GM23338 (cell line): ENCODE measurements around the gene GJD2. TPM values are rescaled to one million over a fixed set of nuclear protein-coding genes. Genes with fewer than 3 reads are reported as not detected.

ENCODE experiments used
- ATAC-seq: fragments of 200-7000 bp; cut with Tn5 transposase; 3 replicates; pipeline ENCODE4 v1.9.1; 2020
- DNase-seq: peaks from one replicate; pipeline ENCODE4 v3.0.0-alpha.2; 2015; ENCODE audit warnings: low spot score
- H2AFZ ChIP-seq: fragments of 200-600 bp; sonication (generic); 2 replicates; pipeline ENCODE4 v1.8.0; 2016; ENCODE audit warnings: antibody characterized with exemption, mild to moderate bottlenecking, moderate library complexity
- H3F3A ChIP-seq: fragments of 200-600 bp; sonication (generic); replicated peaks from 2 replicates; pipeline ENCODE4 v1.8.0; 2017; ENCODE audit warnings: antibody characterized with exemption, mixed run types, low read depth
- H3K27ac ChIP-seq: fragments of 200-600 bp; sonication (generic); 2 replicates; pipeline ENCODE4 v1.6.1; 2016; ENCODE audit warnings: low read depth
- H3K27me3 ChIP-seq: fragments of 200-600 bp; sonication (generic); 2 replicates; pipeline ENCODE4 v1.8.0; 2016; ENCODE audit warnings: mild to moderate bottlenecking, mixed run types, moderate library complexity; ENCODE audit not compliant: insufficient read depth
- H3K36me3 ChIP-seq: fragments of 200-600 bp; sonication (generic); 2 replicates; pipeline ENCODE4 v1.8.0; 2016; ENCODE audit warnings: mild to moderate bottlenecking; ENCODE audit not compliant: insufficient read depth
- H3K4me1 ChIP-seq: fragments of 200-600 bp; sonication (generic); 2 replicates; pipeline ENCODE4 v1.8.0; 2016; ENCODE audit warnings: mild to moderate bottlenecking, moderate library complexity; ENCODE audit not compliant: insufficient read depth
- H3K4me2 ChIP-seq: fragments of 200-600 bp; sonication (generic); 2 replicates; pipeline ENCODE4 v1.7.1; 2017; ENCODE audit warnings: mixed run types
- H3K4me3 ChIP-seq: fragments of 200-600 bp; sonication (generic); 2 replicates; pipeline ENCODE4 v1.6.1; 2016; ENCODE audit warnings: mixed run types
- H3K79me2 ChIP-seq: fragments of 200-600 bp; sonication (generic); replicated peaks from 2 replicates; pipeline ENCODE4 v1.8.0; 2017; ENCODE audit warnings: mild to moderate bottlenecking; ENCODE audit not compliant: insufficient read depth
- H3K9me2 ChIP-seq: fragments of 200-600 bp; sonication (generic); 2 replicates; pipeline ENCODE4 v1.8.0; 2017; ENCODE audit not compliant: insufficient read depth
- H4K20me1 ChIP-seq: fragments of 200-600 bp; sonication (generic); replicated peaks from 2 replicates; pipeline ENCODE4 v1.8.0; 2017; ENCODE audit warnings: mild to moderate bottlenecking; ENCODE audit not compliant: insufficient read depth
- H3K27ac Mint-ChIP-seq: 2 replicates; pipeline ENCODE4 v1.8.0; 2020; ENCODE audit warnings: inconsistent platforms, mild to moderate bottlenecking, moderate library complexity, mixed read lengths
- H3K27me3 Mint-ChIP-seq: 3 replicates; pipeline ENCODE4 v1.8.0; 2022; ENCODE audit warnings: low read depth, mild to moderate bottlenecking, moderate library complexity, mixed read lengths, inconsistent platforms; ENCODE audit not compliant: insufficient read depth, poor library complexity
- H3K36me3 Mint-ChIP-seq: 3 replicates; pipeline ENCODE4 v1.8.0; 2021; ENCODE audit warnings: low read depth, mild to moderate bottlenecking, inconsistent platforms, moderate library complexity, mixed read lengths
- H3K4me1 Mint-ChIP-seq: 3 replicates; pipeline ENCODE4 v1.8.0; 2020; ENCODE audit warnings: mild to moderate bottlenecking, inconsistent platforms, mixed read lengths
- H3K4me3 Mint-ChIP-seq: 3 replicates; pipeline ENCODE4 v1.8.0; 2021; ENCODE audit warnings: moderate library complexity, mild to moderate bottlenecking, inconsistent platforms, mixed read lengths
- H3K9me3 Mint-ChIP-seq: 3 replicates; pipeline ENCODE4 v1.8.0; 2020; ENCODE audit warnings: moderate library complexity, mild to moderate bottlenecking, inconsistent platforms, mixed read lengths
- CREB1 ChIP-seq: fragments of 250-450 bp; sonication (Bioruptor Pico); IDR thresholded peaks from 2 replicates; pipeline ENCODE4 v1.5.0; 2020; ENCODE audit warnings: low read depth, mild to moderate bottlenecking, moderate library complexity
- CTCF ChIP-seq, 2 experiments: fragments of 200-600 bp in 1 of 2; sonication (generic) in 1 of 2; conservative IDR thresholded peaks; 2 replicates each; pipeline versions ENCODE4 v1.5.1 to v1.6.1; 2016 to 2017; ENCODE audit warnings: antibody characterized with exemption in 2 of 2, low read depth in 2 of 2, mild to moderate bottlenecking in 2 of 2, moderate library complexity in 1 of 2
- ETS1 ChIP-seq: IDR thresholded peaks from 2 replicates; pipeline ENCODE4 v1.6.1; 2016; ENCODE audit warnings: antibody characterized with exemption
- EZH2 ChIP-seq: fragments of 200-600 bp; sonication (generic); IDR thresholded peaks from one replicate; pipeline ENCODE4 v1.8.0; 2017; ENCODE audit warnings: antibody characterized with exemption, mild to moderate bottlenecking, low read depth; ENCODE audit not compliant: unreplicated experiment
- EZH2phosphoT487 ChIP-seq: fragments of 200-600 bp; sonication (generic); IDR thresholded peaks from one replicate; pipeline ENCODE4 v1.8.1; 2018; ENCODE audit warnings: antibody characterized with exemption; ENCODE audit not compliant: unreplicated experiment
- NANOG ChIP-seq: IDR thresholded peaks from 2 replicates; pipeline ENCODE4 v1.6.1; 2016; ENCODE audit warnings: antibody characterized with exemption, borderline replicate concordance
- POLR2AphosphoS5 ChIP-seq: IDR thresholded peaks from 2 replicates; pipeline ENCODE4 v1.6.1; 2016; ENCODE audit warnings: antibody characterized with exemption, low read depth
- STAT1 ChIP-seq: IDR thresholded peaks from one replicate; pipeline ENCODE4 v1.6.1; 2016; ENCODE audit warnings: antibody characterized with exemption; ENCODE audit not compliant: unreplicated experiment
- ZNF114 ChIP-seq: fragments of 250-450 bp; sonication (Bioruptor Pico); IDR thresholded peaks from 2 replicates; pipeline ENCODE4 v1.5.0; 2020; ENCODE audit warnings: mild to moderate bottlenecking, moderate library complexity
- ZNF331 ChIP-seq: fragments of 250-450 bp; sonication (Bioruptor Pico); IDR thresholded peaks from 2 replicates; pipeline ENCODE4 v1.5.0; 2020; ENCODE audit warnings: low read depth, mild to moderate bottlenecking, moderate library complexity
- polyA plus RNA-seq: library from polyadenylated mRNA; unstranded; fragments of >200 nt; fragmentation: Nextera tagmentation; extraction: Ambion mirVana; gene quantifications from 2 replicates; pipeline ENCODE4 v1.2.1, GENCODE V29; 2016
- total RNA-seq: library from RNA; depleted of rRNA; stranded (reverse); fragments of >200 nt; shearing (Covaris generic); gene quantifications from 2 replicates; pipeline ENCODE4 v1.2.3, GENCODE V29; 2014

Gene GJD2
- total and polyA plus RNA-seq, 2 experiments from 2014 or later: 0.29 to 0.63 TPM

DNA sequence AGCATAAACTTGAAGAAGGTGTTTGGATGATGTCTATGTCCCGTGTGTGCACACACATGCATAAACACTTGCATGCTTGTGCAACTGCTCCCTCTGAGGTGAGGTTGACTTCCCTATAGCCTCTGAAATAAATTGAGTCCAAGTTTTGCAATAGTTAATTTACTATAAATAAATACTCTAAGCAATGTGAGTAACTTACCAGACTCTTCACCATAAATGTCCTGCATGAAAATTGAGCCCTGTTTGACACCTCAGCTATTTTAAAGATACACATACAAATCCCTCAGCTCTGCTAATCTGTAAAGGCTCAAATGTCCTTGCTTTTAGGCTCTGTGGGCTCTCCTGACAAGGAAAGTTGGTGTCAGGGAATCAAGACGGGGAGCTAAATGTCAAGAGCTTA lies 37.1 kb downstream of the GJD2 start:
- DNase-seq: no peak
- Mint-ChIP-seq H3K9me3 (no peaks in the 10 kb centered on the region), H3K4me1 (peaks cover 10% of the 10 kb centered on the region), H3K36me3 (no peaks in the 10 kb centered on the region), H3K27ac (no peak overlapping the region), H3K4me3 (no peak overlapping the region), H3K27me3 (peaks cover 2% of the 10 kb centered on the region)
- Histone ChIP-seq H3K4me3 (no peak overlapping the region), H2AFZ (no peak overlapping the region), H3K27ac (no peak overlapping the region), H3K9me2 (no peaks in the 10 kb centered on the region), H3K79me2 (no peaks in the 10 kb centered on the region), H4K20me1 (no peaks in the 10 kb centered on the region), H3K27me3 (no peaks in the 10 kb centered on the region), H3K4me2 (no peak overlapping the region), H3K36me3 (no peaks in the 10 kb centered on the region), H3F3A (no peaks in the 10 kb centered on the region), H3K4me1 (peaks cover 11% of the 10 kb centered on the region)
- TF ChIP-seq NANOG (no peak), STAT1 (no peak), CTCF (conservative IDR thresholded peaks at IDR 0.05; ENCODE audit: low read depth in 2 of 2) (no peak), EZH2 (no peak), ETS1 (no peak), ZNF331 (CRISPR knock-in tag) (no peak), CREB1 (CRISPR knock-in tag) (no peak), ZNF114 (CRISPR knock-in tag) (no peak), POLR2AphosphoS5 (no peak)
- ATAC-seq: no peak

GRCh38 chr15:34716111-34716510 lies 38.7 kb downstream of the GJD2 start:
- H4K20me1 ChIP-seq: no peaks in the 10 kb centered on the region
- ATAC-seq: no peak
- Mint-ChIP-seq H3K4me1 (no peaks in the 10 kb centered on the region), H3K4me3 (no peak overlapping the region), H3K27me3 (peaks cover 2% of the 10 kb centered on the region), H3K9me3 (no peaks in the 10 kb centered on the region), H3K36me3 (no peaks in the 10 kb centered on the region), H3K27ac (no peak overlapping the region)
- no peaks in the 10 kb centered on the region for H3F3A ChIP-seq
- H2AFZ ChIP-seq: peak overlapping the region; percentile 28; the same call in 1 of the 2 replicates
- no peak for TF ChIP-seq NANOG
- no peak for TF ChIP-seq POLR2AphosphoS5
- no peak for TF ChIP-seq STAT1
- no peak for TF ChIP-seq ZNF114 (CRISPR knock-in tag)
- TF ChIP-seq EZH2phosphoT487: no peak
- TF ChIP-seq CTCF (conservative IDR thresholded peaks at IDR 0.05; ENCODE audit: low read depth in 2 of 2): no peak
- no peaks in the 10 kb centered on the region for H3K36me3 ChIP-seq
- no peaks in the 10 kb centered on the region for H3K27me3 ChIP-seq
- DNase-seq: no peak
- H3K79me2 ChIP-seq: no peaks in the 10 kb centered on the region
- H3K4me2 ChIP-seq: no peak overlapping the region
- no peak overlapping the region for H3K27ac ChIP-seq
- no peak overlapping the region for H3K4me3 ChIP-seq
- H3K4me1 ChIP-seq: no peaks in the 10 kb centered on the region
- H3K9me2 ChIP-seq: no peaks in the 10 kb centered on the region
